ENCODE data around the gene NF1.

- TF ChIP-seq CTCF (IDR thresholded peaks at IDR 0.05; ENCODE audit: low read length) (no peak), EZH2 (IDR thresholded peaks at IDR 0.05; ENCODE audit: borderline replicate concordance, low read length) (no peak)
These were observed 216.7 kb downstream of the NF1 start for GRCh38 chr17:31311526-31311925.
